ENCODE results near the gene NHSL1. TPM values are rescaled to one million over a fixed set of nuclear protein-coding genes. Genes with fewer than 3 reads are reported as not detected.
A peak's percentile ranks its signal among the peaks of the same experiment; 100 is the strongest.

Gene NHSL1
- polyA plus RNA-seq, 1 experiment: 10.5 TPM

- Histone ChIP-seq H3K27ac (ENCODE audit: low read depth, low read length) (no peak overlapping the region), H3K9me3 (ENCODE audit: control insufficient read depth, insufficient read depth, low read length) (no peaks in the 10 kb centered on the region), H3K27me3 (ENCODE audit: control insufficient read depth, insufficient read depth, low read length) (peaks cover 9% of the 10 kb centered on the region), H3K4me3 (ENCODE audit: low read depth, low read length) (no peak overlapping the region)
- no peak for TF ChIP-seq CTCF (IDR thresholded peaks at IDR 0.05; ENCODE audit: low read depth, low read length)
- POLR2A ChIA-PET: no interaction called here
- no peak for DNase-seq (ENCODE audit: low read depth, low spot score)
- CTCF ChIA-PET: no interaction called here
Measured at GRCh38 chr6:138374230-138374629, 125.1 kb downstream of the NHSL1 start.

GRCh38 chr6:138372711-138373463 lies 126.4 kb downstream of the NHSL1 start:
- CTCF ChIA-PET: no interaction called here
- DNase-seq (ENCODE audit: low read depth, low spot score): no peak
- POLR2A ChIA-PET: no interaction called here
- Histone ChIP-seq H3K4me3 (ENCODE audit: low read depth, low read length) (no peak overlapping the region), H3K27me3 (ENCODE audit: control insufficient read depth, insufficient read depth, low read length) (peaks cover 7% of the 10 kb centered on the region), H3K27ac (ENCODE audit: low read depth, low read length) (no peak overlapping the region), H3K9me3 (ENCODE audit: control insufficient read depth, insufficient read depth, low read length) (no peaks in the 10 kb centered on the region)
- TF ChIP-seq CTCF (IDR thresholded peaks at IDR 0.05; ENCODE audit: low read depth, low read length): no peak

Small RNAs within 50 kb of the gene (small RNA-seq; reads per million reads assigned to genes)
- gene AL031003.1 (ENCODE audit: insufficient read length, low read depth) (not detected), gene AL391669.1 (ENCODE audit: insufficient read length, low read depth) (not detected), gene MIR3145 (ENCODE audit: insufficient read length, low read depth) (3.0 reads per million, percentile 17 among the genes with 10 or more reads in this experiment)

Other genes with a start within 250 kb of the NHSL1 start
- gene SMIM28, start 121.6 kb downstream of the NHSL1 start, polyA plus RNA-seq (2011; rRNA removed): not detected in 2 replicates
- 10.1 and 16.8 TPM in 2 replicates for gene HEBP2, start 95.3 kb downstream of the NHSL1 start, polyA plus RNA-seq (2011; rRNA removed)

Data from AG04450 (cell line).